Measurements from ENCODE around the gene ZFAND2B.
"Not testable (repeated sequence)": the region's sequence is repeated elsewhere in the genome, so short reads cannot be mapped to it uniquely, and the experiment has no call there.

The ZFAND2B gene

GRCh38 chr2:219250049-219250781 is 43.6 kb downstream of the ZFAND2B start:
- no peak for DNase-seq (ENCODE audit: low spot score)

GRCh38 chr2:219251656-219252055 is 45.1 kb downstream of the ZFAND2B start:
- no peak for DNase-seq (ENCODE audit: low spot score)

DNA sequence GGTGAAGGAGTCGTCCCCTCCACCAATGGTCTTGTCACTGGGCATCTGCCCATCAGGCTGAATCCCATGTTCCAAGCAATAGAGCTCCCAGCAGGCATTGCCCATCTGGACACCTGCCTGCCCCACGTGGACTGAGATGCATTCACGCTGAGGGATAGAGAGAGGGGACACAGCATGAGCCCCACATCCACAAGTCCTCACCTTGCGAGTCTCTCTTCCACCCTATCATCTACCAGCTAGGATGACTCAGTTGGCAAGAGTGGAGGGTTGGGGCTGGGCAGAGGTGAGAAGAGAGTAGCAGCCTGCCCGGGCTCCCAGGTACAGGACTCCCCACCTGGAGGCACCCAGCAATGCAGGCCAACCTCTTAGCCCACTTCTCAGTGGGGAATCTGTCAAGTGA is 45.5 kb downstream of the ZFAND2B start:
- peak; percentile 54 for DNase-seq (ENCODE audit: low spot score)

GRCh38 chr2:219252570-219252899 is 46.0 kb downstream of the ZFAND2B start:
- no peak for DNase-seq (ENCODE audit: low spot score)

DNA sequence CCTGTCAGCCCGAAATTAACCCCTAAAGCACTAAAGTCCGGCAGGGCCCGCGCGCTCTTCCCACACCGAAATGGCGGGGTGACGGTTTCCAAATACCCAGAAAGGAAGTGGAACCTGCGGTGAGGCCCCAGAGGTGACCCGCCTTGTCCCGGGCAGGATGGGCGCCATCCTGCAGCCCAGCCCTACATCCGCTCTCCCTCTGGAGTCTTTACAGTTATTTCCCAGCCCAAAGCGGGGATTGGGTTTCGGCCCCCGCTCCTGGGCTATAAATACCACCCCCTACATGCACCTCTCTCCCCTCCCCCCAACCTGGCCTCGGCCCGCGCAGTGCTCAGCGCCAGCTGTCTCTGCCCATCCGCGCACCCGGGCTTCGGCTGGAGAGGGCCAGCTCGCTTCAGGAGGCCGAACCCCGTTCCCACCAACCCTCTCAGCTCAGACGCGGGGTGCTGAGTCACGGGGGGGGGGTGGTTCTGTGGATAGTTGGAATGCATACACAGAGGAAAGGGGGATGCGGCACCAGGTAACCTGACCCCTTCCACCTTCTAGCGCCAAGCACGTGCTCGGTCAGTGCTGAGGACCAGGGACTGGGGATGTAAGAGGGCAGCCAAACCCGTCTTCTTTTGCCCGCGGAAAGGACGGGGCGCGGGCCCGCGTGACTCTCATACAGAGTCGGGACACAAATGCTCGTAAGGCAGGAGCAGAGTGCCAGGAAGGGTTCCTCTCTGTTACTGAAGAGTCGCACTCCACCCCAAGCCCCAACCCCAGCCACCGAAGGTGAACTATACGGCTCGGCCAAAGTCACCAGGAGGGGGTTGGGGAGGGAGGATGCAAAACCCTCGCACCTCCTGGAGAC is 46.5 kb downstream of the ZFAND2B start, which contains the start of gene TUBA4B:
TSS of gene TUBA4B (plus strand) at position 344 of the 853 bp plus-strand sequence. CDS start at position 509, 165 bp downstream.
- peak; percentile 37 for DNase-seq (ENCODE audit: low spot score)

- DNase-seq (ENCODE audit: low spot score): peak; percentile 90
Observed at GRCh38 chr2:219253753-219254589, 47.4 kb downstream of the ZFAND2B start, which contains the start of gene TUBA4A. Gene TUBA4A, minus strand, starts transcription at chr2:219253918. Its CDS starts 60 bp downstream, at chr2:219253858.

GRCh38 chr2:219254590-219255201 is 48.1 kb downstream of the ZFAND2B start:
- peak; percentile 49 for DNase-seq (ENCODE audit: low spot score)

GRCh38 chr2:219258942-219259341 is 52.4 kb downstream of the ZFAND2B start:
- not testable (repeated sequence) for DNase-seq (ENCODE audit: low spot score)
